RWPE1 (cell line): ENCODE results near the gene OMP.

Experiments used
- CTCF ChIA-PET: fragments of 350-600 bp; sonication (Branson Sonifier 250); formaldehyde crosslinking; extraction: SDS; loops from one replicate; lab custom pipeline; 2021; lab: Yijun Ruan, JAX
- POLR2A ChIA-PET: fragments of 400-600 bp; formaldehyde crosslinking; extraction: SDS; loops from one replicate; lab custom pipeline; 2020; ENCODE audit warnings: antibody characterized with exemption; ENCODE audit not compliant: low non-redundant PET; lab: Yijun Ruan, JAX
- DNase-seq: peaks from one replicate; pipeline ENCODE4 v3.0.0; 2012; ENCODE audit warnings: low spot score
- H3K27ac ChIP-seq: fragments of 450-650 bp; 2 replicates; pipeline ENCODE4 v1.5.1; 2017
- CTCF ChIP-seq: fragments of 450-650 bp; conservative IDR thresholded peaks from 2 replicates; pipeline ENCODE4 v1.5.1; 2017; ENCODE audit warnings: low read depth, mild to moderate bottlenecking

Gene OMP

GRCh38 chr11:77112641-77113381 is 10.2 kb downstream of the OMP start:
- DNase-seq: no peak
- ChIA-PET POLR2A (no interaction called here), CTCF (interaction anchor here (0.6 to 1.3 kb wide), 6 partner anchors 9 to 443 kb away, joined by 3 to 5 read pairs (median 3); no protein-coding TSS in a partner anchor)
- H3K27ac ChIP-seq: no peak overlapping the region
- no peak for TF ChIP-seq CTCF

DNA sequence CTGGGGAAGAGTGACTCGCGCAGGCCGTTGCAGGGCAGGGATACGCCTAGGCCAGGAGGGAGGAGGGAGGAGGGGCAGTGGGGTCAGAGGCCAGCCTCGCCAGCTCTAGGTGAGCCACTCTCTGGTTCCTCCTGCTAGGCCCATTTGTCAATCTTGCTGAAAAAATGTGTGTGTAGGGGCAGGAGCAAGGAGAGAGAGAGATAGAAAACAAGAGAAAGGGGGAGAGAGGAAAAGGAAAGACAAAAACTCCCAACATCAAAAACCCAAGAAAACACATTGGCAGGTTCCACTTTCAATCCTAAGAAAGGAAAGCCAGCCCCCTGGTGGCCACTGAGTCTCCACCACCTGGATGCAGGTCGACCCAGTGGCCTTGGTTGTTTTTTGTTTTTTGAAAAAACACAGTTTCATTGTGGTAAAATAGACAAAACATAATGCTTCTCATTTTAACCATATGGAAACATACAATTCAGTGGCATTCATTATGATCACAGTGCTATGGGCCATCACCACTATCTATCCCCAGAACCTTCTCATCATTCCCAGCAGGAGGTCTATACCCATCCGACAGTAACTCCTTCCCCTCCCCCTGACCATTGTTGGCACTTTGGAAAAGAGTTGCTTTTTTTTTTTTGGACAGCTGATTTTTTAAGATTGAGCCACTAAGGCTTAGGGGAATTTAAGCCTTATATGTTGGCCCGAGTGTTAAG is 10.9 kb downstream of the OMP start:
- POLR2A ChIA-PET: no interaction called here
- no peak overlapping the region for H3K27ac ChIP-seq
- peak; percentile 44 for TF ChIP-seq CTCF
- DNase-seq: peak; percentile 55
- CTCF ChIA-PET: interaction anchor here (0.5 to 1.3 kb wide), 5 partner anchors 8 to 369 kb away, joined by 3 to 5 read pairs (median 3); no protein-coding TSS in a partner anchor

GRCh38 chr11:77114089-77114463 is 11.4 kb downstream of the OMP start:
- no peak overlapping the region for H3K27ac ChIP-seq
- ChIA-PET POLR2A (no interaction called here), CTCF (interaction anchor here (0.5 to 1.3 kb wide), 4 partner anchors 13 to 369 kb away, joined by 3 to 4 read pairs (median 3); no protein-coding TSS in a partner anchor)
- TF ChIP-seq CTCF: no peak
- DNase-seq: no peak

GRCh38 chr11:77115181-77115611 is 12.6 kb downstream of the OMP start:
- H3K27ac ChIP-seq: no peak overlapping the region
- DNase-seq: no peak
- ChIA-PET CTCF (interaction anchor here (0.7 to 1.1 kb wide), 5 partner anchors 11 to 196 kb away, joined by 3 to 6 read pairs (median 3); no protein-coding TSS in a partner anchor), POLR2A (no interaction called here)
- no peak for TF ChIP-seq CTCF

GRCh38 chr11:77115956-77116355 is 13.3 kb downstream of the OMP start:
- POLR2A ChIA-PET: no interaction called here
- H3K27ac ChIP-seq: no peak overlapping the region
- CTCF ChIA-PET: interaction anchor here (1.0 kb wide), 1 partner anchor 69 kb away, joined by 3 read pairs; no protein-coding TSS in a partner anchor
- DNase-seq: no peak
- TF ChIP-seq CTCF: no peak

GRCh38 chr11:77117492-77117891 is 14.9 kb downstream of the OMP start:
- ChIA-PET POLR2A (no interaction called here), CTCF (interaction anchor here (0.6 to 1.7 kb wide), 2 partner anchors 10 to 71 kb away, joined by 3 to 5 read pairs; no protein-coding TSS in a partner anchor)
- no peak overlapping the region for H3K27ac ChIP-seq
- TF ChIP-seq CTCF: no peak
- DNase-seq: no peak
